Activated naive CD8-positive, alpha-beta T cell treated with anti-CD3 and anti-CD28 coated beads, Interleukin-2, amount 10 ng/mL, durations not matched to agents 7 days and 5 days (primary cell): ENCODE results near the gene METAP1D. TPM values are rescaled to one million over a fixed set of nuclear protein-coding genes. Genes with fewer than 3 reads are reported as not detected.

ENCODE experiments used
- ATAC-seq: fragments of 150-1000 bp; cut with Tn5 transposase; one replicate; pipeline ENCODE4 v1.10.0; 2021; ENCODE audit warnings: low read depth, moderate library complexity
- POLR2A ChIA-PET: fragments of 350-600 bp; sonication (Branson Sonifier 250); formaldehyde crosslinking; loops from one replicate; lab custom pipeline; 2021; ENCODE audit warnings: antibody characterized with exemption; lab: Charles Lee
- DNase-seq: peaks from one replicate; pipeline ENCODE4 v3.0.0; 2021
- H3K27ac Mint-ChIP-seq: one replicate; pipeline ENCODE4 v1.8.0; 2022; ENCODE audit warnings: mild to moderate bottlenecking, mixed read lengths
- H3K27me3 Mint-ChIP-seq: one replicate; pipeline ENCODE4 v1.8.0; 2022; ENCODE audit warnings: mild to moderate bottlenecking, moderate library complexity, mixed read lengths
- H3K36me3 Mint-ChIP-seq: one replicate; pipeline ENCODE4 v1.8.0; 2021; ENCODE audit warnings: mild to moderate bottlenecking, mixed read lengths
- H3K4me1 Mint-ChIP-seq: one replicate; pipeline ENCODE4 v1.8.0; 2021; ENCODE audit warnings: mixed read lengths
- H3K4me3 Mint-ChIP-seq: one replicate; pipeline ENCODE4 v1.8.0; 2022; ENCODE audit warnings: mild to moderate bottlenecking, moderate library complexity, mixed read lengths
- H3K9me3 Mint-ChIP-seq: one replicate; pipeline ENCODE4 v1.8.0; 2021; ENCODE audit warnings: mixed read lengths
- total RNA-seq, 2 experiments: library from RNA; stranded (reverse); gene quantifications; one replicate each; pipeline ENCODE4 v1.2.3, GENCODE V29; 2021

Gene METAP1D
- total RNA-seq = 1 to 10 TPM; 4.5 to 5.6 TPM

DNA sequence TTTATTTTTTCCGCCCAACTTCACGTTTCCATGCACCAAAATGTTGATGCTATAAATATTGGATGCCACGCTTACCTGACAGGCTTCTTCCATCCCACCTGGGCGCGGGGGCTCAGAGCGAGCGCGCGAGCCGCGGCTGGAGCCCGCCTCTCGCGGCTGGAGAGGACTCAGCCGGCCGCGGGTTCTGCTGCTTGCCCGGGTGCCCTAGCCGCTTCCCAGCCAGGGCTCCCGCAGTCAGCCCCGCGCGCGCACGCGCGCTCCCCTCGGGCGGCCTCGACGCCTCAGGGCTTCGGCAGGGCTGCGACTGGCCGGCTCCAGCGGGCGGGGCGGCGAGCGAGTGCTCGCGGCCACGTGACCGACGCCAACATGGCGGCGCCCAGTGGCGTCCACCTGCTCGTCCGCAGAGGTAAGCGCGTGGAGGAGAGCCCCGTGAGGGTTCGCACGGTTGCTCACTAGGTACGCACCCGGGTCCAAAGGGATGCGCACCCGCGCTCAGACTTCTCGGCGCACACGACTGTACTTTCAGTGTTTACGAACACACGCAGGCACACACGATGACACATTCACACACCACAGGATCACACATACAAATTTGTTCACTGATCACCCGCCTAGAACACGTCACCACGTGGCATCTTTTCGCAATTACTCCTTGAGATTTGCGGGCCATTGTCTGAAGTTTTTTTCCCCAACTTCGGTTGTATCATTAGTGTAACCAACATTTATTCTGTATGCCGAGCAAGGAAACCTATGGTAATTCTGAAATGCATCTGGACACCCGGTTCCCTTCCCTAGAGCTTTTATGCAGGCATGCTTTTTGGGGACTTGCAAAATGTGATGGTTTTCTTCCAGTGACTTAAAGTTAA, at the start of gene METAP1D:
Gene METAP1D, plus strand, starts transcription at position 350 of the 866 bp plus-strand sequence. Its CDS starts 17 bp downstream, at position 367.
- ATAC-seq (peak; percentile 99), DNase-seq (peak; percentile 93)
- Mint-ChIP-seq H3K27ac (peak within 1 kb of the TSS; percentile 96), H3K4me1 (peaks cover 9% of the 10 kb centered on the region), H3K4me3 (peak within 1 kb of the TSS; percentile 96), H3K9me3 (no peaks in the 10 kb centered on the region), H3K27me3 (peaks cover 8% of the 10 kb centered on the region), H3K36me3 (peaks cover 1% of the 10 kb centered on the region)
- POLR2A ChIA-PET = interaction anchor here (1.3 kb wide), 1 partner anchor 78 kb away, joined by 4 read pairs; the partner anchor contains the start of gene HAT1

DNA sequence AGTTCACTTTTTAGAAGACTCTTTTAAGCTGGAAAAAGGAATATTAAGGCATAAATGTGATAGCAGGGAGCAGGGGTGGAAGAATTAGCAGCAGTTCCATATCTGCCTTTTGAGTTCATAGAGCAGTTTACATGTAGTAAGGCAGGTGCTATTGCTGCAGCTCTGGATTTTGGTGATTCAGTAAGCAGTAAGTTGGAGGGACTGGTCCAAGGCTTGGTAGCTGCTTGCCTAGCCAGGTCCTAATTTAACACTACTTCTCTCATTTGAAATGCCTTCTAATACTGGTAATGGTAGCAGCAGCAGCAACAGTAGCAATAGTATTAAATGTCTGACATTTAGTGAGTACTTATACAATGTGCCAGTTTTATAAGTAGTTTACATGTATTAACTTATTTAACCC, 47.5 kb upstream of the METAP1D start:
- H3K27me3 Mint-ChIP-seq = no peaks in the 10 kb centered on the region
- H3K9me3 Mint-ChIP-seq = no peaks in the 10 kb centered on the region
- no peak for ATAC-seq
- H3K27ac Mint-ChIP-seq = no peak overlapping the region
- peaks cover 30% of the 10 kb centered on the region for H3K4me1 Mint-ChIP-seq
- no peak overlapping the region for H3K4me3 Mint-ChIP-seq
- no peak for DNase-seq
- POLR2A ChIA-PET = no interaction called here
- H3K36me3 Mint-ChIP-seq = peaks cover 33% of the 10 kb centered on the region

DNA sequence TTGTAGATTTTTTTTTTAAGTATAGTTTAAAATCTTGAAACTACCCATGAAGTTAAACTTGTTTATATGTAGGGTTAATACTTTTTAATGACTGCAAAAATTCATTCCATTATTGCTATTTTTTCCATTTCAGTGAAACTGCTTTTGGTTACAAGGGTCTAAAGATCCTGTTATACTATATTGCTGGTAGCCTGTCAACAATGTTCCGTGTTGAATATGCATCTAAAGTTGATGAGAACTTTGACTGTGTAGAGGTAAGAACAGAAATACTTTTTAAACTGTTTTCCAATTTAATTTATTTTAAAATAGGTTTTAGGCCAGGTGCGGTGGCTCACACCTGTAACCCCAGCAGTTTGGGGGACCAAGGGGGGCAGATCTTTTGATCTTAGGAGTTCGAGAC, 47.0 kb upstream of the METAP1D start:
- Mint-ChIP-seq H3K27ac (no peak overlapping the region), H3K4me3 (no peak overlapping the region), H3K4me1 (peaks cover 32% of the 10 kb centered on the region), H3K36me3 (peaks cover 33% of the 10 kb centered on the region), H3K9me3 (no peaks in the 10 kb centered on the region), H3K27me3 (no peaks in the 10 kb centered on the region)
- ATAC-seq = no peak
- no peak for DNase-seq
- POLR2A ChIA-PET = no interaction called here

GRCh38 chr2:171956135-171956825, 43.5 kb upstream of the METAP1D start:
- Mint-ChIP-seq H3K4me1 (peaks cover 45% of the 10 kb centered on the region), H3K36me3 (peaks cover 36% of the 10 kb centered on the region), H3K9me3 (no peaks in the 10 kb centered on the region), H3K4me3 (no peak overlapping the region), H3K27ac (no peak overlapping the region), H3K27me3 (no peaks in the 10 kb centered on the region)
- ATAC-seq = no peak
- POLR2A ChIA-PET = no interaction called here
- no peak for DNase-seq

DNA sequence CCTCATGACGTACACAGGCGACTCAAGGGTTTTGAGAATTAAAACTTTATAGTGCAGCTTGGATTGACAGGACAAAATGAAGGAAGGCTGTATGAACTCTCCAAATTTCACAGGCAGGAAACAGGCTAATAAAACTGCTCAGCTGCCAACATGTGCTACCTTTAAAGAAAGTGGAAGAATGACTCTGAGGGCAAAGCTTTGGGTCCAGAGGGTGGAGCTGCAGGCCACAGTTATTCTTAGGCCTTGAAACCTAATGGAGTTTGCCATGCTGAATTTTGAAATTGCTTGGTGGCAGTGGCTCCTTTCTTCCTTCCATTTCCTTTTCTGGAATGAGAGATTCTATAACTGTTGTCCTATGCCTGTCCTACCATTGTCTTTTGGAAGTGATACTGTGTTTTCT, 42.7 kb upstream of the METAP1D start:
- Mint-ChIP-seq H3K27ac (no peak overlapping the region), H3K36me3 (peaks cover 34% of the 10 kb centered on the region), H3K27me3 (no peaks in the 10 kb centered on the region), H3K9me3 (no peaks in the 10 kb centered on the region), H3K4me1 (peaks cover 48% of the 10 kb centered on the region), H3K4me3 (no peak overlapping the region)
- POLR2A ChIA-PET = no interaction called here
- peak; percentile 64 for ATAC-seq
- DNase-seq = no peak

DNA sequence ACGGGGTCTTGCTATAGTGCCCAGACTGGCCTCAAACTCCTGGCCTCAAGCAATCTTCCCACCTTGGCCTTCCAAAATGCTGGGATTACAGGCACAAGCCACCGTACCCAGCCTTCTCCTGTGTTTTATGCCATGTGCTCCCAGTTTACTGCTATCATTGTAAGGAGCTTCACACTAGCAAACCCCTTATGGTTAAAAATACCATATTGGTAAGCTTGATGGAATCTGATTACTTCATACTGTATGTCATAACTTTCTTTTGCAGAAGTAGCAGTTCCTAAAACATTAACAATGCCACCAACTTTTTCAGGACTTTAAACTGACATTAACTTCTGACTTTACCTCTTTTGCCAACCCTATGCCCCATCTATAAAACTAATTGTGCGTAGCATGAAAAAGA, 41.3 kb upstream of the METAP1D start:
- Mint-ChIP-seq H3K9me3 (no peaks in the 10 kb centered on the region), H3K36me3 (peaks cover 36% of the 10 kb centered on the region), H3K4me3 (no peak overlapping the region), H3K27ac (no peak overlapping the region), H3K27me3 (no peaks in the 10 kb centered on the region), H3K4me1 (peaks cover 47% of the 10 kb centered on the region)
- DNase-seq (no peak), ATAC-seq (no peak)
- POLR2A ChIA-PET = no interaction called here

DNA sequence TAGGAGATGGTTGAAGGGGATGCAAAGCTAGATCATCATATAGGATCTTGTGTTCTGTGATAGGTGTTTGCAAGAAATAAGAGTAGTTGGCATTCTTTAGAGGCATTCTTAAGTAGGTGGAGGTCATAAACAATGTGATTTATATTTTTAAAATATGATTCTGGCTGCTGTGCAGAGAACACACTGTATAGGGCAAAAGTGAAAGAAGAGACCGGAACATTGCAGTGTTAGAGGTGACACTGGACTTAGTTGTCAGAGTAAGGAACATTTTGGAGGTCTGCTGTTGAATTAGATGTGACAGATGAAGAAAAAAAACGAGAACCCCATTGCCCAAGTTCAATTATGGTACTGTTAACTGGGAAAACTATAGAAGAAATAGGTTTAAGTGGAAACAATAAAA, 39.8 kb upstream of the METAP1D start:
- ATAC-seq = no peak
- Mint-ChIP-seq H3K4me3 (no peak overlapping the region), H3K4me1 (peaks cover 50% of the 10 kb centered on the region), H3K27me3 (no peaks in the 10 kb centered on the region), H3K36me3 (peaks cover 26% of the 10 kb centered on the region), H3K9me3 (no peaks in the 10 kb centered on the region), H3K27ac (no peak overlapping the region)
- no peak for DNase-seq
- POLR2A ChIA-PET = no interaction called here

DNA sequence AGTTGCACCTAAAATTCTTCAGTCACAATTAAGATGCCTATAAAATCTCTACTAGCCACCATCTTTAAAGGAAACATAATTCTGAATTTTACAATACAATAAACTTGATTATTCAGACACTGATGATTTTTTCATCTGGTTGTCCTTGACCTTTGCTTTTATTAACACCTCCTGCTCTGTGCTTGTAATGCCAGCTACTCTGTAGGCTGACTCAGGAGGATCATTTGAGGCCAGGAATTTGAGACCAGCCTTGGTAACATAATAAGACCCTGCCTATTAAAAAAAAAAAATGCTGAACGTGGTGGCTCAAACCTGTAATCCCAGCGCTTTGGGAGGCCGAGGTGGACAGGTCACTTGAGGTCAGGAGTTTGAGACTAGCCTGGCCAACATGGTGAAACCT, 39.2 kb upstream of the METAP1D start:
- Mint-ChIP-seq H3K4me3 (no peak overlapping the region), H3K4me1 (peaks cover 51% of the 10 kb centered on the region), H3K27ac (no peak overlapping the region), H3K36me3 (peaks cover 26% of the 10 kb centered on the region), H3K27me3 (no peaks in the 10 kb centered on the region), H3K9me3 (no peaks in the 10 kb centered on the region)
- ATAC-seq = no peak
- POLR2A ChIA-PET = interaction anchor here (1.0 kb wide), 1 partner anchor 38 kb away, joined by 3 read pairs; the partner anchor contains the start of gene HAT1
- DNase-seq = no peak

- no peaks in the 10 kb centered on the region for H3K9me3 Mint-ChIP-seq
- ATAC-seq = peak; percentile 86
- no peaks in the 10 kb centered on the region for H3K27me3 Mint-ChIP-seq
- peak overlapping the region; percentile 83 for H3K27ac Mint-ChIP-seq
- POLR2A ChIA-PET = no interaction called here
- peak overlapping the region; percentile 67 for H3K4me3 Mint-ChIP-seq
- no peak for DNase-seq
- peaks cover 50% of the 10 kb centered on the region for H3K4me1 Mint-ChIP-seq
- H3K36me3 Mint-ChIP-seq = peaks cover 35% of the 10 kb centered on the region
Measured at GRCh38 chr2:171963198-171963597, 36.6 kb upstream of the METAP1D start.

DNA sequence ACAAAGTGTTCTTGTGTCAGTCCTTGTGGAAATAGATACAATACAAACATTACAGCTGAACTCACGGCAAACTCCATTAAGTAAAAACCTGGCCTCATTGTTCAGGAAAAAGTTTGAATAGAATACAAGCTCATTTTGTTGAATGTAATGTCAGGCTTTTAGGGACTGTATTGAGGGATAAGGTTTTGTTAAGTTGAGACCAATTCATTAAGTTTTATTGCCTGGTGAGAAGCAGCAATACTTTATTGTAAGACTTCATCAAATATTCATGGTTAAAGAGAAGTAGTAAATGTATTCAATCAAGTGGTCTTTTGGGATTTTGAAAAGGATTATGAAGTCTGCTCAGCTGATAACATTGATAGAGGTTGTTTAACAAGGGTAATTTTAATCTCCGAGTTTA, 35.4 kb upstream of the METAP1D start:
- H3K36me3 Mint-ChIP-seq = peaks cover 36% of the 10 kb centered on the region
- peaks cover 47% of the 10 kb centered on the region for H3K4me1 Mint-ChIP-seq
- no peak for DNase-seq
- H3K9me3 Mint-ChIP-seq = no peaks in the 10 kb centered on the region
- peak overlapping the region; percentile 49 for H3K4me3 Mint-ChIP-seq
- peak overlapping the region; percentile 38 for H3K27ac Mint-ChIP-seq
- no peaks in the 10 kb centered on the region for H3K27me3 Mint-ChIP-seq
- POLR2A ChIA-PET = no interaction called here
- ATAC-seq = no peak

DNA sequence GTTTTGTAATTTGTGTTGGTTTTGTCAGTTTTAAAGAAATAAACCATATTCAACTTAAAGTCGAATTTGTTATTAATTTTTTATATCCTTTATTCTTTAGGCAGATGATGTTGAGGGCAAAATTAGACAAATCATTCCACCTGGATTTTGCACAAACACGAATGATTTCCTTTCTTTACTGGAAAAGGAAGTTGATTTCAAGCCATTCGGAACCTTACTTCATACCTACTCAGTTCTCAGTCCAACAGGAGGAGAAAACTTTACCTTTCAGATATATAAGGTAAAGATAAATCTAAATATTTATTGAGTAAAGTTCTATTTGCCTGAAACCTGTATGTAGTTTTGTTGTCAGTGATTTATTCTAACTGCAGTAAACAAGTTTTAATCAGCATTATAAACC, 34.5 kb upstream of the METAP1D start:
- POLR2A ChIA-PET = no interaction called here
- peaks cover 41% of the 10 kb centered on the region for H3K4me1 Mint-ChIP-seq
- H3K36me3 Mint-ChIP-seq = peaks cover 34% of the 10 kb centered on the region

GRCh38 chr2:171965661-171966060, 34.1 kb upstream of the METAP1D start:
- peak overlapping the region; percentile 25 for H3K4me3 Mint-ChIP-seq
- H3K9me3 Mint-ChIP-seq = no peaks in the 10 kb centered on the region
- peaks cover 33% of the 10 kb centered on the region for H3K36me3 Mint-ChIP-seq
- POLR2A ChIA-PET = no interaction called here
- no peak for ATAC-seq
- no peaks in the 10 kb centered on the region for H3K27me3 Mint-ChIP-seq
- DNase-seq = no peak
- peaks cover 40% of the 10 kb centered on the region for H3K4me1 Mint-ChIP-seq
- no peak overlapping the region for H3K27ac Mint-ChIP-seq

More for the DNA sequence above, 34.5 kb upstream of the METAP1D start:
- DNase-seq (no peak), ATAC-seq (no peak)
- Mint-ChIP-seq H3K4me3 (peak overlapping the region; percentile 25), H3K9me3 (no peaks in the 10 kb centered on the region), H3K27ac (no peak overlapping the region), H3K27me3 (no peaks in the 10 kb centered on the region)

DNA sequence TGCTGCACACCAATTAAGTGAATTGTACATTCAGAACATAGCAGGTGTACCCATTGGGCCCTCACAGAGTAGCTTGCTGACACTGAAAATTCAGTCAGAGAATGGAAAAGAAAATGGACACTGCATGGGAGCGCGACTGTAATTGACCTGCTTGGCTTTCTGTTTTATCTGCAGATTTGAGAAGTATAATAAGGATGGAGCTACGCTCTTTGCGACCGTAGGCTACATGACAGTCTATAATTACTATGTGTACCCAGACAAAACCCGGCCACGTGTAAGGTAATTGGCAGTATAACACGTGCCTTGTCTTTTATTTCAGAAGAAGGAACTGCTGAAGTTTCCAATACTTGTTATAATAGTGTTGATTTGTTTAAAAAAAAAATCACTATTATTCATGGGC, 33.5 kb upstream of the METAP1D start:
- POLR2A ChIA-PET = no interaction called here

More for the DNA sequence above, 33.5 kb upstream of the METAP1D start:
- Mint-ChIP-seq H3K9me3 (no peaks in the 10 kb centered on the region), H3K27ac (no peak overlapping the region), H3K36me3 (peaks cover 30% of the 10 kb centered on the region), H3K4me1 (peaks cover 34% of the 10 kb centered on the region), H3K27me3 (no peaks in the 10 kb centered on the region), H3K4me3 (no peak overlapping the region)
- no peak for DNase-seq
- ATAC-seq = no peak
